Suprapubic skin (tissue), 3 donors: ENCODE data around the gene ATM.

Experiments used
- EP300 ChIP-seq: sonication (generic); formaldehyde crosslinking; IDR thresholded peaks from one replicate; pipeline ENCODE4 v1.6.1; 2017; ENCODE audit warnings: antibody characterized with exemption
- POLR2A ChIP-seq, 2 donors: fragments of 450-650 bp; IDR thresholded peaks; one replicate each; pipeline ENCODE4 v1.6.1; 2017; ENCODE audit warnings: antibody characterized with exemption in 2 of 2, mild to moderate bottlenecking in 2 of 2, moderate library complexity in 2 of 2
- TF ChIP-seq, protein P1 (sequence below), 2 donors: fragments of 200-600 bp in 1 of 2; fragments of 450-650 bp in 1 of 2; sonication (generic) in 1 of 2; IDR thresholded peaks; one replicate each; pipeline ENCODE4 v1.5.1; 2016 to 2019; ENCODE audit warnings: antibody characterized with exemption in 2 of 2, mild to moderate bottlenecking in 1 of 2, moderate library complexity in 1 of 2

DNA sequence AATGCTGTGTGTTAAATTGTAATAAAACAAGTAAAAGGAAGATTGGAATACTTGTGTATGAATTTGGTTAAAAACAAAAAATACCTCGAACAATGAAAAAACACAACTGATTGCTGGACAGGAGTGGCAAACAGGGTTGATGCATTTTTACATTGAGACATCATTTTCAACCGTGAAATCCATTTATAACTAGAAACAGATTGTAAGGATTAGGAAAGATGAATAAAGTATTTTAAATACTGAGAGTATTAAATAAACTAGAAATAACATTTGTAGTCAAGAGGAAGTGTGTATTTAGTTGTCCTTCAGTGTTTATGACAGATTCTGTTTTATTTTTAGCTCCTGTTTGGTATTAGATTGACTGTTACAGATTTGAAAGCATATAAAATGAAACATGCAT, 5.4 kb downstream of the ATM start:
- TF ChIP-seq, protein P1, sequence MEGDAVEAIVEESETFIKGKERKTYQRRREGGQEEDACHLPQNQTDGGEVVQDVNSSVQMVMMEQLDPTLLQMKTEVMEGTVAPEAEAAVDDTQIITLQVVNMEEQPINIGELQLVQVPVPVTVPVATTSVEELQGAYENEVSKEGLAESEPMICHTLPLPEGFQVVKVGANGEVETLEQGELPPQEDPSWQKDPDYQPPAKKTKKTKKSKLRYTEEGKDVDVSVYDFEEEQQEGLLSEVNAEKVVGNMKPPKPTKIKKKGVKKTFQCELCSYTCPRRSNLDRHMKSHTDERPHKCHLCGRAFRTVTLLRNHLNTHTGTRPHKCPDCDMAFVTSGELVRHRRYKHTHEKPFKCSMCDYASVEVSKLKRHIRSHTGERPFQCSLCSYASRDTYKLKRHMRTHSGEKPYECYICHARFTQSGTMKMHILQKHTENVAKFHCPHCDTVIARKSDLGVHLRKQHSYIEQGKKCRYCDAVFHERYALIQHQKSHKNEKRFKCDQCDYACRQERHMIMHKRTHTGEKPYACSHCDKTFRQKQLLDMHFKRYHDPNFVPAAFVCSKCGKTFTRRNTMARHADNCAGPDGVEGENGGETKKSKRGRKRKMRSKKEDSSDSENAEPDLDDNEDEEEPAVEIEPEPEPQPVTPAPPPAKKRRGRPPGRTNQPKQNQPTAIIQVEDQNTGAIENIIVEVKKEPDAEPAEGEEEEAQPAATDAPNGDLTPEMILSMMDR (IDR thresholded peaks at IDR 0.05) = no peak
- no peak for TF ChIP-seq POLR2A (IDR thresholded peaks at IDR 0.05)
- TF ChIP-seq EP300 = no peak
